CD4-positive, alpha-beta memory T cell (primary cell): ENCODE results near the gene FAAH. TPM values are rescaled to one million over a fixed set of nuclear protein-coding genes. Genes with fewer than 3 reads are reported as not detected.

Source experiments
- CTCF ChIA-PET: fragments of 350-600 bp; sonication (Branson Sonifier 250); formaldehyde crosslinking; loops from one replicate; lab custom pipeline; 2021; ENCODE audit warnings: inconsistent platforms; ENCODE audit not compliant: partially characterized antibody; lab: Charles Lee
- POLR2A ChIA-PET: fragments of 350-600 bp; sonication (Branson Sonifier 250); formaldehyde crosslinking; loops from one replicate; lab custom pipeline; 2021; ENCODE audit not compliant: partially characterized antibody; lab: Charles Lee
- DNase-seq, 5 donors: peaks; one replicate each; pipeline versions ENCODE4 v3.0.0 to v3.0.0-alpha.2; 2020 to 2022; ENCODE audit warnings: mixed read lengths in 1 of 5
- H3K27ac ChIP-seq: one replicate; pipeline ENCODE4 v1.7.0; 2013; ENCODE audit warnings: low read depth, low read length
- H3K27me3 ChIP-seq: 2 replicates; pipeline ENCODE4 v1.7.0; 2013; ENCODE audit warnings: mild to moderate bottlenecking, low read length, moderate library complexity; ENCODE audit not compliant: insufficient read depth
- H3K36me3 ChIP-seq: 2 replicates; pipeline ENCODE4 v1.7.0; 2013; ENCODE audit warnings: mild to moderate bottlenecking, low read length, moderate library complexity; ENCODE audit not compliant: insufficient read depth
- H3K4me1 ChIP-seq: 2 replicates; pipeline ENCODE4 v1.7.0; 2013; ENCODE audit warnings: mild to moderate bottlenecking, low read length, moderate library complexity; ENCODE audit not compliant: insufficient read depth
- H3K4me3 ChIP-seq, 2 donors: one replicate each; pipeline ENCODE4 v1.7.0; 2013; ENCODE audit warnings: low read length in 2 of 2, mild to moderate bottlenecking in 1 of 2
- H3K9me3 ChIP-seq, 2 donors: one replicate each; pipeline ENCODE4 v1.7.0; 2013; ENCODE audit warnings: low read length in 2 of 2, control low read depth in 1 of 2; ENCODE audit not compliant: control insufficient read depth in 1 of 2
- H3K27ac Mint-ChIP-seq, 7 donors: one replicate each; pipeline ENCODE4 v1.8.0; 2020 to 2021; ENCODE audit warnings: mixed read lengths in 7 of 7, mild to moderate bottlenecking in 6 of 7, inconsistent platforms in 3 of 7, moderate library complexity in 3 of 7
- H3K27me3 Mint-ChIP-seq, 2 donors: one replicate each; pipeline ENCODE4 v1.8.0; 2020 to 2021; ENCODE audit warnings: mixed read lengths in 2 of 2
- H3K36me3 Mint-ChIP-seq, 2 donors: one replicate each; pipeline ENCODE4 v1.8.0; 2020 to 2021; ENCODE audit warnings: mixed read lengths in 2 of 2, inconsistent platforms in 1 of 2, mild to moderate bottlenecking in 1 of 2
- H3K4me1 Mint-ChIP-seq, 4 donors: one replicate each; pipeline ENCODE4 v1.8.0; 2020 to 2021; ENCODE audit warnings: mixed read lengths in 4 of 4, mild to moderate bottlenecking in 1 of 4
- H3K4me3 Mint-ChIP-seq, 8 donors: one replicate each; pipeline ENCODE4 v1.8.0; 2020 to 2021; ENCODE audit warnings: mixed read lengths in 8 of 8, mild to moderate bottlenecking in 7 of 8, moderate library complexity in 6 of 8, inconsistent platforms in 3 of 8
- H3K9me3 Mint-ChIP-seq, 8 donors: one replicate each; pipeline ENCODE4 v1.8.0; 2020 to 2021; ENCODE audit warnings: mixed read lengths in 8 of 8, mild to moderate bottlenecking in 5 of 8, inconsistent platforms in 3 of 8, moderate library complexity in 1 of 8
- intact Hi-C: fragments of 100-400 bp; cut with micrococcal nuclease; formaldehyde crosslinking; loops from one replicate; pipeline ENCODE4 v1.15.1; 2023
- polyA plus RNA-seq, 2 donors: library from polyadenylated mRNA; unstranded; fragments of 300-500 nt; fragmentation: Illumina TruSeq; gene quantifications; one replicate each; pipeline ENCODE4 v1.2.3, GENCODE V29; 2021
- total RNA-seq, 2 experiments: library from RNA; stranded (reverse); gene quantifications; one replicate each; pipeline ENCODE4 v1.2.3, GENCODE V29; 2021

FAAH gene
- total and polyA plus RNA-seq, 4 experiments from 2014 or later: 2.0 to 10.7 (median 5.9) TPM

DNA sequence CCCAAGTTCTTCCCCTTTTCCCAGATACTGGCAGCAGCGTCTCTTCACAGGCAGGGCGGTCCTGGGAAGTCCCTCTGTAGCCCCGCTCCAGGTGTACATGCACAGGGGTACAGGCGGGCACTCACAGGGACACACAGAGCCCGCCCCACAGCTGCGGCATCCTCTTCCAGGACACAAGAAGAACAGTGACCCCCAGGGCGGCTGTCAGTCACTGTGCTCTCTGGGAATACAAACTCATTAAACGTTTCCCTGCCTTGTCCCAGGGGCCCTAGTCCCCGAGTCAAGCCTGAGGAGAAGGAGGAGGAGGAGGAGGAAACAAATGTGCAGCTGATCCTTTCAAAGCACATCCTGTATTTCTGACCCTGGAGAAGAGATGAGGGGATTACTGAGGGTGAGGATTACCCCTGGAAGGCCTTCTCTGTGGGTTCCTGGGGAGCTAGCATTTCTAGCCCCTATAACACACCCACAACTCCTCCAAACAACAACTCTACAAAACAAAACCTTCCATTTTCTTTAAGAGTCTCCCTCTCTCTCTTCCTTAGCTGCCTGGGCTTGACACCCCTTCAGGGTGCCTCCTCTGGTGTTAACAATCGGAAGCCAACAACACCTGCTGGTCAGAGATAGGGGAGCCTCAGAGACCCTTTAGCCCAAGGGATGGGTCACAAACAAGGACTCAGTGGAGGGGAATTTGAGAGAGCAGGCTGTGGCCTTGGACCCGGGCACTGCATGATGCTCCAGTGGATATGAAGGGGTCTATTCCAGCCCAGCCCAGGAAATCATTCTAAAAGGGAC, 67.1 kb downstream of the FAAH start:
- Mint-ChIP-seq H3K36me3 (no peaks in the 10 kb centered on the region), H3K4me3 (no peak overlapping the region), H3K27me3 (peaks cover 24 to 31% of the 10 kb centered on the region in 2 donors), H3K4me1 (peaks cover 0 to 5% (median 2%) of the 10 kb centered on the region in 4 donors), H3K9me3 (no peaks in the 10 kb centered on the region), H3K27ac (no peak overlapping the region)
- intact Hi-C loops: no loop called here
- Histone ChIP-seq H3K27me3 (no peaks in the 10 kb centered on the region), H3K4me3 (no peak overlapping the region), H3K36me3 (no peaks in the 10 kb centered on the region), H3K4me1 (no peaks in the 10 kb centered on the region), H3K9me3 (no peaks in the 10 kb centered on the region), H3K27ac (no peak overlapping the region)
- POLR2A ChIA-PET: no interaction called here
- no peak for DNase-seq
- CTCF ChIA-PET: interaction anchor here (1.1 kb wide), 1 partner anchor 14 kb away, joined by 4 read pairs; no protein-coding TSS in a partner anchor

DNA sequence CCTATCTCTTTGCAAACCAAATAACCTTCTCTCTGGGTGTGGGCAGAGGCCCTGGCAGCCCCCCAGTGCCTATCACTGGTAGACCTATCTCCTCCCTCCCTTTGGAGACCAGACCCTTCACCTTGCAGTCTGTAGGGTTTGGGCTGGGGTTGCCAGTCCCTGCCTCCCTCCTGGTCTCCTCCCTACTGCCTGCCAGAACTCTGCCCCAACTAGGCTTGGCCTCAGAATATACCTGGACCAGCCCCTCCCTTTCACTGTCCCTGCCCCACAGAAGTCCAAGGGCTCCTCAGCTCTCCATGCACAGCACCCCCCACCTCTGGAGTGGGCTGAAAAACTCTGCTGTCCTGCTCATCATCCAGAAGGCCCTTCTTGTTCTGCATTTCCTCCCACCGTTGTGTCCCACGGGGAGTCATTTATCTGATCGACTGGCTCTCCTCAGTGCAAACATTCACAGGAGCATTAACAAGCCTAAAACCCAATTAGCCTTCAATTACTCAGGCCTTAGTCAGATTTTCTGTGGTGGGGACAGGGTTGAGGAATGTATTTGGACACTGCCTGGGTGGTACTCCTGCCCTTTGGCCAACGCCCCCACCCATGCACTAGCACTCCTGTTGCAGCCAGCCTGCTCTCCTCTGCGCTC, 67.8 kb downstream of the FAAH start:
- H3K4me3 Mint-ChIP-seq: no peak overlapping the region
- no peak for DNase-seq
- H3K9me3 Mint-ChIP-seq: no peaks in the 10 kb centered on the region
- ChIA-PET POLR2A (no interaction called here), CTCF (interaction anchor here (1.0 to 1.1 kb wide), 2 partner anchors 15 to 16 kb away, joined by 4 read pairs; no protein-coding TSS in a partner anchor)
- Histone ChIP-seq H3K36me3 (no peaks in the 10 kb centered on the region), H3K27ac (no peak overlapping the region), H3K4me1 (peaks cover 1% of the 10 kb centered on the region), H3K27me3 (peaks cover under 1% of the 10 kb centered on the region), H3K4me3 (no peak overlapping the region), H3K9me3 (no peaks in the 10 kb centered on the region)
- H3K4me1 Mint-ChIP-seq: peaks cover 2 to 7% (median 4%) of the 10 kb centered on the region in 4 donors
- intact Hi-C loops: no loop called here
- H3K27ac Mint-ChIP-seq: no peak overlapping the region
- H3K36me3 Mint-ChIP-seq: no peaks in the 10 kb centered on the region
- H3K27me3 Mint-ChIP-seq: peaks cover 26 to 33% of the 10 kb centered on the region in 2 donors

Other genes with a start within 250 kb of the FAAH start
- gene TSPAN1, start 219.2 kb upstream of the FAAH start, total RNA-seq: not detected
- gene TSPAN1, start 219.2 kb upstream of the FAAH start, polyA plus RNA-seq: not detected
- gene P3R3URF, start 217.8 kb upstream of the FAAH start, total RNA-seq: not detected
- not detected for gene P3R3URF, start 217.8 kb upstream of the FAAH start, polyA plus RNA-seq
- gene POMGNT1, start 195.9 kb upstream of the FAAH start, total RNA-seq: 10 to 100 TPM; 36.0 to 41.4 TPM
- 10 to 100 TPM; 31.7 to 37.1 TPM for gene POMGNT1, start 195.9 kb upstream of the FAAH start, polyA plus RNA-seq
- under 1 TPM; 0.86 to 0.93 TPM for gene LURAP1, start 191.0 kb upstream of the FAAH start, total RNA-seq
- under 1 TPM in 1 of 2 donors, not detected in 1; 0.20 TPM for gene LURAP1, start 191.0 kb upstream of the FAAH start, polyA plus RNA-seq
- 1 to 10 TPM; 1.0 to 1.1 TPM for gene RAD54L, start 146.6 kb upstream of the FAAH start, total RNA-seq
- gene RAD54L, start 146.6 kb upstream of the FAAH start, polyA plus RNA-seq: under 1 TPM in 1 of 2 donors, not detected in 1; 0.46 TPM
- 10 to 100 TPM; 31.8 to 32.0 TPM for gene LRRC41, start 90.7 kb upstream of the FAAH start, total RNA-seq
- 10 to 100 TPM; 47.8 to 66.1 TPM for gene LRRC41, start 90.7 kb upstream of the FAAH start, polyA plus RNA-seq
- 100 to 1,000 TPM; 123 to 128 TPM for gene UQCRH, start 90.6 kb upstream of the FAAH start, total RNA-seq
- 100 to 1,000 TPM; 251 to 272 TPM for gene UQCRH, start 90.6 kb upstream of the FAAH start, polyA plus RNA-seq
- 10 to 100 TPM; 26.4 to 26.9 TPM for gene NSUN4, start 53.5 kb upstream of the FAAH start, total RNA-seq
- gene NSUN4, start 53.5 kb upstream of the FAAH start, polyA plus RNA-seq: 10 to 100 TPM in 1 of 2 donors, 1 to 10 TPM in 1; 7.7 to 18.7 TPM
- not detected for gene DMBX1, start 95.5 kb downstream of the FAAH start, total RNA-seq
- not detected for gene DMBX1, start 95.5 kb downstream of the FAAH start, polyA plus RNA-seq
- gene KNCN, start 157.3 kb downstream of the FAAH start, total RNA-seq: not detected
- not detected for gene KNCN, start 157.3 kb downstream of the FAAH start, polyA plus RNA-seq
- gene MKNK1, start 210.0 kb downstream of the FAAH start, total RNA-seq: 10 to 100 TPM; 54.3 to 54.9 TPM
- 10 to 100 TPM; 29.3 to 33.4 TPM for gene MKNK1, start 210.0 kb downstream of the FAAH start, polyA plus RNA-seq
- gene MOB3C, start 222.5 kb downstream of the FAAH start, total RNA-seq: 10 to 100 TPM; 27.8 to 29.5 TPM
- gene MOB3C, start 222.5 kb downstream of the FAAH start, polyA plus RNA-seq: 10 to 100 TPM in 1 of 2 donors, 1 to 10 TPM in 1; 9.8 to 19.1 TPM